Midbrain (tissue), 1 donor: ENCODE results near the gene STIP1.
A peak's percentile ranks its signal among the peaks of the same experiment; 100 is the strongest.

Experiments
- DNase-seq: peaks from one replicate; lab custom pipeline; 2025; lab: John Stamatoyannopoulos, UW

The STIP1 gene

DNA sequence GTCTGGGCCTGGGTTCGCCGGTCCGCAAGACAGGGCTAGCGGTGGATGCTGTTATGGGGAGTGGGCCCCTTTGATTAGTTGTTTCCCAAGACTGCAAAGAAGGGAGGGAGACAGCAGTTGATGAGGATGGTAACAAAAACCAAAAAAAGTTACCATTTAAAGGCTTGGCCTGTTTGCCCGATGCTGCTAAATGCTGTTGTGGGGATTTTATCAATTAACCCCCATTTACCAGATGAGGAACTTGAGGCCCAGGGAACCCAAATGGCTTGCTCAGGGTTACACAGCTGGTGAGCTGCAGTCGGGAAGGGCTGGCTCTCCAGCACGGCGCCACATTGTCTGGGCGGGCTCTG is 36.7 kb downstream of the STIP1 start:
- DNase-seq, result no peak

GRCh38 chr11:64223001-64223651 is 37.2 kb downstream of the STIP1 start:
- no peak for DNase-seq

DNA sequence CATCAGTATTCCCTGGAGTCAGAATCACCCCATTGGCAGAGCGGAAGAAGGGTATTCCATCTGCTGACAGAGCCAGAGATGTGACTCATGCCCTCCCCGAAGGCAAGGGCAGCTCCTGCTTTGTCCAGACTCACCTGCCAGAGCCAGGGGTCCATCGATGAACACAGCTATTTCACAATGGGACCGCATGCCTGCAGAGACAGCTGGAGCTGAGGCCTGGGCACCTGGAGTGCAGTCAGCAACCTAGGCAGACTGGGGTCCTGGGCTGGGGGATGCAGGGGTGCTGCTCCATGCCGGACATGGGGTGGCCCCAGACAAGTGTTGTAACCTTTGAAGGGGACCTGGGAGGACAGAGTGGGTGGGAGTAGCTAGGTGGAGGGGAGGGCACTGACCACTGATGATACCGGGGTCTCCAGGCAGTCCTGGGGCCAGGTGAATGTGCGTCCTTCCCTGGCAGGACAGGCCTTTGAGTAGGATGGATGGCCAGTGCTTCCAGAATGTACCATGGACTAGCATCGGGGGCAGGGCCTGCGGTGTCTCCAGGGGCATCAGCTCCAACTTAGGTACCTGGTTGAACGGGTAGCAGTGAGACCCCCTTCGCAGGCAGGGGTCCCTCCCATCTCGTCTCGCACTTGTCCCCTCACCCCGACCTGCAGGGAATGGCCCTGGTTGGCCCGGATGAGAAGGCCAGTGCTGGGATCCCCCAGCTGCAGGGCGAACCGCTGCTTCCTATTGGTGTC is 38.4 kb downstream of the STIP1 start:
- DNase-seq, result no peak

- DNase-seq, result no peak
These were observed 39.1 kb downstream of the STIP1 start for GRCh38 chr11:64224891-64225607.

GRCh38 chr11:64225608-64226506 is 39.9 kb downstream of the STIP1 start, which contains the start of the genes NUDT22 and TRPT1:
NUDT22 (plus strand) TSS chr11:64226274; CDS start chr11:64226653, 379 bp downstream.
TRPT1 (minus strand) TSS chr11:64226186; CDS start chr11:64225860, 326 bp downstream.
- DNase-seq, result peak; percentile 92

DNA sequence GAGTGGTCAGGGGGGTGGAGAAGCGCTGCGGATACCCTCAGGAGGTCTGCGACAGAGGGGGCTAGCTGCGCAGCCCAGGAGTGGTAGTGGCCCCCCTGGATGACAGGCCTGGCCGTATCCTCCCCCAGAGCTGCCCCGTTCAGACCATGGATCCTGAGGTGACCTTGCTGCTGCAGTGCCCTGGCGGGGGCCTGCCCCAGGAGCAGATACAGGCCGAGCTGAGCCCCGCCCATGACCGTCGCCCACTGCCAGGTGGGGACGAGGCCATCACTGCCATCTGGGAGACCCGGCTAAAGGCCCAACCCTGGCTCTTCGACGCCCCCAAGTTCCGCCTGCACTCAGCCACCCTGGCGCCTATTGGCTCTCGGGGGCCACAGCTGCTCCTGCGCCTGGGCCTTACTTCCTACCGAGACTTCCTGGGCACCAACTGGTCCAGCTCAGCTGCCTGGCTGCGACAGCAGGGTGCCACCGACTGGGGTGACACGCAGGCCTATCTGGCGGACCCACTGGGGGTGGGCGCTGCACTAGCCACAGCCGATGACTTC is 40.6 kb downstream of the STIP1 start:
- DNase-seq, result no peak

DNA sequence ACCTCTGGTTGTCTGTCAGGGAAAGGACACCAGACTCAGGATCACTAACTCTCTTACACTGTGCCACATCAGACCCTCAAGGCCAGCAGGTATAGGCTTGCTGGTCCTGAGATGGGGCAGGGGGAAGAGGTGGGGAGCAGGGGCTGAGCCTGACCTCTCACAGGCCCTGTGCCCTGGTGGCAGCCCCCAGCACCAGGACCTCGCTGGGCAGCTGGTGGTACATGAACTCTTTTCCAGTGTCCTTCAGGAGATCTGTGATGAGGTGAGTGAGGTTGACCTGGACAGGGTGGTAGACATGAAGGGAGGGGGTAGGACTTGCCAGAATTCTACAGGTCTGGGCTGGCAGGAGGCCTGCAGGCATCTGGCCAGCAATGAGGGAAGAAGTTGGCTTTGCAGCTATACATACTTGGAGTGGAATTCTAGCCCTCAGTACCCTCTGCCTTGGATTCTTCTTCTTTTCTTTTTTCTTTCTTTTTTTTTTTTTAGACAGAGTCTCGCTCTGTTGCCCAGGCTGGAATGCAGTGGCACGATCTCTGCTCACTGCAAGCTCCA is 41.5 kb downstream of the STIP1 start:
- DNase-seq, result no peak

DNA sequence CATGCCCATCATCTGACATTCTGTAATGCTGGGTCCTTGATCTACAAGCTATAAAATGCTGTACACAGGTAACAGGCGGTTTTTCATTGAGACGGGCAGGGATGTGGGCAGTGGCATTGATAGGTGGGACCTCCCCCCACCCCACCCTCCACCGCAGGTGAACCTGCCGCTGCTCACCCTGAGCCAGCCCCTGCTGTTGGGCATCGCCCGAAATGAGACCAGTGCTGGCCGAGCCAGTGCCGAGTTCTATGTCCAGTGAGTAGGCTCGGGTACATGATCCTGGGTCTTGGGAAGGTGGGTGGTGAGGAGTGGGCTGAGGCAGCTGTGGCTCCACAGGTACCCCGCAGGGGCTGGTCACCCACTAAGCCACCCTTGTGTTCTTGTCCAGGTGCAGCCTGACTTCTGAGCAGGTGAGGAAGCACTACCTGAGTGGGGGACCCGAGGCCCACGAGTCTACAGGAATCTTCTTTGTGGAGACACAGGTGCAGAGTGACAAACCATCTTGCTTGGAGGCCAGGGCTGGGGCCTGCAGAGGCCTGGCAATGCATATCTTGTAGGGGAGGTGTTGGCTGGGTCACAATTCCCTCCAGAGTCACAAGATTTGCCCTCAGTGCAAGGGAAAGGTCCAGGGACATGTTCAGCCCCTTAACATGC is 43.2 kb downstream of the STIP1 start:
- no peak for DNase-seq

DNA sequence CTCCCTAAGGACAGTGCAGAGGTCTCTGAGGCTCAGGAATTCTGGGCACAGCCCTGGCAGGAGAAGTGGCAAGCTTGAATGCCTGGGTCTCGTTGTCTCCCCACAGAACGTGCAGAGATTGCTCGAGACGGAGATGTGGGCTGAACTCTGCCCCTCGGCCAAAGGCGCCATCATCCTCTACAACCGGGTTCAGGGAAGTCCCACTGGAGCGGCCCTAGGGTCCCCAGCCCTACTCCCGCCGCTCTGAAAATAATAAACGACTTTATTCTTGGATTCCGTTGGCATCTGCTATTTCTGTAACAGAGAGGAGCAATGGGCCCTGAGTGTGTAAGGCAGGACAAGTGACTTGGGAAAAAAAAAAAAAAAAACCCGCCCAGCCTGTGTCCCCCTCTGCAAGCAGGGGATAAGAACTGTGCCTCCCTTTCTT is 43.8 kb downstream of the STIP1 start:
- DNase-seq, result no peak

DNA sequence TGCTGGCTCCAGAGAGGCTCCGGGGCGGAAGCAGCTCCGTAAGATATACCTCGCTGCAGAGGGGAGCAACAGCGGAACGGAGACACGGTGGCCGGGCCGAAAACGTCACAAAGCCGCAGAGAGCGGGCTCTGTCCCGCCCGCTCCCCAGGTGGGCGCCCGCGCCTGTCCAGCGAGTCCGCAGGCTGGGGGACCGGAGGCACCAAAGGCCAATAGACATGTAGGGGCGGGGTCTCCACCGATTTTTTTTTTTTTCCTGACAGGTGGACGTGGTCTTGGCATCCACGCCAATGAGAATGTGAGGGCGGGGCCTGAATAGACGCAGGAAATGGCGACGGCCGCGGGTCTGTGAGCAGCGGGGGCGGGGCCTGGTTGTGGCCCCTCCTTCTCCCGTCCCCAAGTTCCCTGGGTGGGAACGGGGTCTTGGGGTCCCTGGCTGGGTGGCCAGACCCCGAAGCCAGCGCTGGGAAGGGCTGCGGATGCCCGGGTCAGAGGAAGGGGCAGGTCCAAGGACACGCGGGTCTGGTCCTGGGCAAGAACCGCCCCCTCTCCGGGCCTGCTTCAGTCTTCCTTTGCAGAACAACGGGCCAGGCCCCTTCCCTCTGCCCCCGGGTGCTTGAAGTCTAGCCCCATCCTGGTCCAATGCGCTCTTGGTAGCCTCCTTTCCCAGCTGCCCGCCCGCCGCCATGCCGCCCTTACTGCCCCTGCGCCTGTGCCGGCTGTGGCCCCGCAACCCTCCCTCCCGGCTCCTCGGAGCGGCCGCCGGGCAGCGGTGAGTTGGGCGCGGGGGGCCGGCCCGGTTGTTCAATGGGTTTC is 44.4 kb downstream of the STIP1 start, which contains the start of gene DNAJC4:
Gene DNAJC4 (plus strand): TSS at position 378 of the 814 bp plus-strand sequence. CDS start 307 bp downstream, at position 685.
- peak; percentile 90 for DNase-seq

GRCh38 chr11:64230985-64231365 is 45.0 kb downstream of the STIP1 start:
- DNase-seq, result no peak

- DNase-seq, result no peak
These were observed 45.6 kb downstream of the STIP1 start for GRCh38 chr11:64231546-64231945.

DNA sequence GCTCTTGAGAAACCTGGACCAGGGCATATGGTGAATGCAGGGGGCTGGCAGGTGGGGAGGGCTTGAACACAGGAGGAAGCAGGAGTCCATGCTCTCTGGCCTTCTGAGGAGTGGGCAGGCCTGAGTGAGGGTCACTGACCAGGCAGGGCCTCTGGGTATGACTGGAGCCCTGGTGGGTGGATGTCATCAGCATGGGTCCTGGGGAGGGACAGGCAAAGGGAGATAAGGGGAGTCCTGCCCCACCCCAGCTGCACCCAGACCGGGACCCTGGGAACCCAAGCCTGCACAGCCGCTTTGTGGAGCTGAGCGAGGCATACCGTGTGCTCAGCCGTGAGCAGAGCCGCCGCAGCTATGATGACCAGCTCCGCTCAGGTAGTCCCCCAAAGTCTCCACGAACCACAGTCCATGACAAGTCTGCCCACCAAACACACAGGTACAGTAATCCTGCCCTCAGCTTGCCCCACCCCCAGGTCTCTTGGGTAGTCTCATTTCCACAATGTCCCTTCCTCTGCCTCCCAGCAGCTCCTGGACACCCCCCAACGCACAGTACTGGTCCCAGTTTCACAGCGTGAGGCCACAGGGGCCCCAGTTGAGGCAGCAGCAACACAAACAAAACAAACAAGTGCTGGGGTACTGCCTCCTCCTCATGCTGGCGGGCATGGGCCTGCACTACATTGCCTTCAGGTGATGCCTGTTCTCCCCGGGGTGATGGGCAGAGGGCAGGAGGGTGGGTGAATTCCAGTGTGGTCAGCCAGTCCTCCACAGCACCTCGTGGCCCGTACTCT is 46.4 kb downstream of the STIP1 start:
- DNase-seq, result no peak

DNA sequence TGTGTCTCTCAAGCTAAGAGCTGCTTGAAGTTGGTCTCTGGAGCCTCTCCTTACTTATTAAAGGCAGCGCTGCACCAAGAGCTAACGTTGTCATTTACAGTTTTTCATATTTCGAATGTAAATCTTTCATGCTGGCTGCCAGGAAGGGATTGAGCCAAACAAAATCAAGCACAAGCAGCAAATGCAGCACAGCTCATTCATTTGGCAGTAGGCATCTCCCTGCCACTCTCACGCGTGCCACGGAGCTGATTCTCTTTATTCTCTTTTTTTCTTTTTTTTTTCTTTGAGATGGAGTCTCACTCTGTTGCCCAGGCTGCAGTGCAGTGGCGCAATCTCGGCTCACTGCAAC is 47.0 kb downstream of the STIP1 start:
- DNase-seq, result no peak

- peak; percentile 69 for DNase-seq
These were observed 48.1 kb downstream of the STIP1 start, which contains the start of gene VEGFB for GRCh38 chr11:64233913-64234586. VEGFB (plus strand) TSS chr11:64234584; CDS start chr11:64234834, 250 bp downstream.

DNA sequence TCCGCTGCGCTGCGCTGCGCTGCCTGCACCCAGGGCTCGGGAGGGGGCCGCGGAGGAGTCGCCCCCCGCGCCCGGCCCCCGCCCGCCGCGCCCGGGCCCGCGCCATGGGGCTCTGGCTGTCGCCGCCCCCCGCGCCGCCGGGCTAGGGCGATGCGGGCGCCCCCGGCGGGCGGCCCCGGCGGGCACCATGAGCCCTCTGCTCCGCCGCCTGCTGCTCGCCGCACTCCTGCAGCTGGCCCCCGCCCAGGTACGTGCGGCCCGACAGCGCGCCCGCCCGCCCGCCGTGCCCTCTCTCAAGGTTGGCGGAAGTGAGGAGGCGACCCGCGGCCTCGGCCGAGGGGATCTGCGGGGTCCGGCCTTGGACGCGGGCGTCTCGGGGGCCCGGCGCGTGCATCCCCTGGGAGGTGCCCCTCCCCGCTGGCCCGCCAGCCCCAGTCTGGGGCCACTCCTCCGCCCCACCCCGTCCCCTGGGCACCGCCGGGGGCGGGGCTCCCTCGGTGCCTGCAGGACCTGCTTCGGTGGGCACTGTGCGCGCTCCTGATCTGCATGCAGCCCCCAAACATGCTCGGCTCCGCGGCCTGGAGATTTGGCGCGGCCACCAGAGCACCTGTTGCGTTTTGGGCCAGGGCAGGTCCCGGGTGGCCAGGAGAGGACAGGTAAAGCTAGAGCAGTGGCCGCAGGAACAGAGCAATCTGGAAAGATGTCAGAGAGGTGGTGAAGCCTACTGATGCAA is 48.8 kb downstream of the STIP1 start:
- no peak for DNase-seq

- no peak for DNase-seq
These were observed 49.6 kb downstream of the STIP1 start for GRCh38 chr11:64235437-64236161.
